ENCODE data around the gene PSG7. TPM values are rescaled to one million over a fixed set of nuclear protein-coding genes. Genes with fewer than 3 reads are reported as not detected.
"Not testable (repeated sequence)": the region's sequence is repeated elsewhere in the genome, so short reads cannot be mapped to it uniquely, and the experiment has no call there.

PSG7 gene
- total RNA-seq, 1 experiment from 2014 or later = not detected

- Histone ChIP-seq H3K4me1 (replicated peaks) (peaks cover 19% of the 10 kb centered on the region), H3K27ac (peak overlapping the region; percentile 91)
- not testable (repeated sequence) for H3K4me3 ChIP-seq; H3K27me3 ChIP-seq (replicated peaks); H3K9me3 ChIP-seq (replicated peaks); H3K36me3 ChIP-seq
- DNase-seq (ENCODE audit: low read depth in 1 of 2, low spot score in 2 of 2) = peak in 1 of 2 experiments; percentile 59
Measured at GRCh38 chr19:42899110-42899509, 37.9 kb downstream of the PSG7 start.

DNA sequence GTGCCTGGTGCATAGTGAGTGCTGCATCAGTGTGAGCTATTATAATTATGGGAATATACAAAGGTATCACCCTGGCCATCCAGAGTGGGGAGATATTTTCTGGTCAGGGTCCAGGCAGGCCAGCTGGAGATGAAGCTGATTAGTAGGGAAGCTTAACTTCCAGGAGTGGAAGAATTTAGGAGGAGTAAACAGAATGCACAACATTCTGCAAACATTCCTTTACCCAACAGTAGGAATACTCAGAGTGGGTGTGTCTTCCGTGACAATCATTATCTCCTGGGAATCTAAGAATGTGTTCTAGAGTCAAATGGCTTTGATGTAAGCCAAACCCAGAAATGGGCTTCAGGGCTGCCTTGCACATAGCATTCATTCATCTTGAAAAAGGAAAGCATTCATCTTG is 38.4 kb downstream of the PSG7 start:
- H3K27me3 ChIP-seq (replicated peaks); H3K4me3 ChIP-seq; H3K9me3 ChIP-seq (replicated peaks); H3K36me3 ChIP-seq; DNase-seq (ENCODE audit: low read depth in 1 of 2, low spot score in 2 of 2): not testable (repeated sequence)
- peak overlapping the region; percentile 91 for H3K27ac ChIP-seq
- peaks cover 19% of the 10 kb centered on the region for H3K4me1 ChIP-seq (replicated peaks)

- DNase-seq (ENCODE audit: low read depth in 1 of 2, low spot score in 2 of 2); H3K4me3 ChIP-seq; H3K27me3 ChIP-seq (replicated peaks); H3K36me3 ChIP-seq; H3K9me3 ChIP-seq (replicated peaks): not testable (repeated sequence)
- H3K4me1 ChIP-seq (replicated peaks) = peaks cover 19% of the 10 kb centered on the region
- peak overlapping the region; percentile 91; the same call in 1 of the 2 replicates for H3K27ac ChIP-seq
Measured at GRCh38 chr19:42897729-42898128, 39.3 kb downstream of the PSG7 start.

- not testable (repeated sequence) for H3K36me3 ChIP-seq; DNase-seq (ENCODE audit: low read depth in 1 of 2, low spot score in 2 of 2); H3K4me3 ChIP-seq; H3K27me3 ChIP-seq (replicated peaks); H3K9me3 ChIP-seq (replicated peaks)
- Histone ChIP-seq H3K4me1 (replicated peaks) (peaks cover 29% of the 10 kb centered on the region), H3K27ac (peak overlapping the region; percentile 98)
Measured at GRCh38 chr19:42890446-42890845, 46.6 kb downstream of the PSG7 start.

DNA sequence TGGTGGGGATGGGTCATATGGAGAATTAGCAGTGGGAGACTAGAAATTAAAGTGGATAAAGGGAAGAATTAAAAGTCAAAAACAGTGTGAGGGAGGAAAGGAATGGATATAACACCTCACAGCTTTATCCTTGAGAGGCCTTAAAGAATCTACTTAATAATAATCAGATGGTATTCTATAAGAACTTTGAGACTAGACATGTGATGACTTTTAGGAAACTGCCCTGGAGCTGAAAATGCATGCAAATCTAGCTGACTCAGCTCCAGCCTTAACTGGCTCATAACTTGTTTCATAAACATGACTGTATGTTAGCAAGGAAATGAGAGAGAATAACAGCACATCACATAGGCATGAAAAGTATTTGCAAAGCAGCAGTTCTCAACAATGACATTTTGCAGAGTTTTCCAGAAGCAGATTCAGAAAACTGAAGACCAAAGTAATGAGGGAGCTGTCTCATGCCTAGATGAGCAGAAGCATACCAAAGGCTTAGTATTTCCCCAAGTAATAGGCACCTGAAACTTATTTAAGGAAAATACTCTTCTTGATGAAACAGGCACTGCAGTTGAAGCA is 49.0 kb downstream of the PSG7 start:
- not testable (repeated sequence) for H3K36me3 ChIP-seq; H3K4me3 ChIP-seq; H3K27me3 ChIP-seq (replicated peaks); H3K9me3 ChIP-seq (replicated peaks)
- peak in 1 of 2 experiments; percentile 34 for DNase-seq (ENCODE audit: low read depth in 1 of 2, low spot score in 2 of 2)
- Histone ChIP-seq H3K4me1 (replicated peaks) (peaks cover 36% of the 10 kb centered on the region), H3K27ac (peak overlapping the region; percentile 90)

- not testable (repeated sequence) for H3K27me3 ChIP-seq (replicated peaks); H3K36me3 ChIP-seq; H3K27ac ChIP-seq; DNase-seq (ENCODE audit: low read depth in 1 of 2, low spot score in 2 of 2); H3K9me3 ChIP-seq (replicated peaks); H3K4me3 ChIP-seq
- H3K4me1 ChIP-seq (replicated peaks) = peaks cover 14% of the 10 kb centered on the region
Measured at GRCh38 chr19:42882730-42883129, 54.3 kb downstream of the PSG7 start.

DNA sequence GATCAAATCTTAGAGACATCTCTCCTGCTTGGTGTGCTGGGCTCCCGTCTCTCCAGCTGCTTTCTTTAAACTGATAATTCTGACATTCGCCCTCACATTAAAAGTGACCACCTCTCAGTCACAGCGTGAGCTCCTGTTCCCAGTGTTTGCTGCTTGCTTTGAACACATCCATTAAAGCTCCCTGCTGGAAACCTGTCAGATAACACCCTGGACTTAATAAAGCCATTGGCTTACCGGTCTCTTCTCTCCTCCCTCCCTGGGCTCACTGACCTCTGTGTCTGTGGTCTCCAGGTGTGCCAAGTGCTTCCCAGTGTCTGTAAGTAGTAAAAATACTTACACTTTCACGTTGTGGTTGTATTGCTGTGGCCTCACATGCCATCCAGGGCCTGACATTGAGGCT is 55.0 kb downstream of the PSG7 start:
- not testable (repeated sequence) for DNase-seq (ENCODE audit: low read depth in 1 of 2, low spot score in 2 of 2); H3K36me3 ChIP-seq; H3K27ac ChIP-seq; H3K27me3 ChIP-seq (replicated peaks); H3K4me3 ChIP-seq; H3K4me1 ChIP-seq (replicated peaks); H3K9me3 ChIP-seq (replicated peaks)

GRCh38 chr19:42881279-42881678 is 55.7 kb downstream of the PSG7 start:
- H3K9me3 ChIP-seq (replicated peaks); H3K4me3 ChIP-seq; H3K27ac ChIP-seq; H3K27me3 ChIP-seq (replicated peaks); H3K36me3 ChIP-seq: not testable (repeated sequence)
- DNase-seq (ENCODE audit: low read depth in 1 of 2, low spot score in 2 of 2) = peak in 1 of 2 experiments; percentile 36
- peaks cover 14% of the 10 kb centered on the region for H3K4me1 ChIP-seq (replicated peaks)

- H3K27ac ChIP-seq; H3K27me3 ChIP-seq (replicated peaks); DNase-seq (ENCODE audit: low read depth in 1 of 2, low spot score in 2 of 2); H3K9me3 ChIP-seq (replicated peaks); H3K36me3 ChIP-seq; H3K4me3 ChIP-seq: not testable (repeated sequence)
- peaks cover 21% of the 10 kb centered on the region for H3K4me1 ChIP-seq (replicated peaks)
Measured at GRCh38 chr19:42880621-42881020, 56.4 kb downstream of the PSG7 start.

- Histone ChIP-seq H3K27me3 (replicated peaks) (no peaks in the 10 kb centered on the region), H3K4me3 (no peak within 1 kb of the TSS), H3K9me3 (replicated peaks) (no peaks in the 10 kb centered on the region), H3K4me1 (replicated peaks) (peaks cover 22% of the 10 kb centered on the region), H3K36me3 (no peaks in the 10 kb centered on the region), H3K27ac (no peak within 1 kb of the TSS)
- no peak for DNase-seq (ENCODE audit: low read depth in 1 of 2, low spot score in 2 of 2)
Measured at GRCh38 chr19:42879613-42880012, 57.4 kb downstream of the PSG7 start, which contains the start of gene PSG1. PSG1 (minus strand) TSS chr19:42879713; CDS start chr19:42879581, 132 bp downstream.

- peaks cover 25% of the 10 kb centered on the region for H3K4me1 ChIP-seq (replicated peaks)
- DNase-seq (ENCODE audit: low read depth in 1 of 2, low spot score in 2 of 2); H3K27me3 ChIP-seq (replicated peaks); H3K4me3 ChIP-seq; H3K36me3 ChIP-seq; H3K9me3 ChIP-seq (replicated peaks): not testable (repeated sequence)
- peak overlapping the region; percentile 98 for H3K27ac ChIP-seq
Measured at GRCh38 chr19:42876596-42876995, 60.4 kb downstream of the PSG7 start.

GRCh38 chr19:42875881-42876280 is 61.1 kb downstream of the PSG7 start:
- peaks cover 25% of the 10 kb centered on the region for H3K4me1 ChIP-seq (replicated peaks)
- not testable (repeated sequence) for H3K4me3 ChIP-seq
- DNase-seq (ENCODE audit: low read depth in 1 of 2, low spot score in 2 of 2) = peak in 1 of 2 experiments; percentile 48

DNA sequence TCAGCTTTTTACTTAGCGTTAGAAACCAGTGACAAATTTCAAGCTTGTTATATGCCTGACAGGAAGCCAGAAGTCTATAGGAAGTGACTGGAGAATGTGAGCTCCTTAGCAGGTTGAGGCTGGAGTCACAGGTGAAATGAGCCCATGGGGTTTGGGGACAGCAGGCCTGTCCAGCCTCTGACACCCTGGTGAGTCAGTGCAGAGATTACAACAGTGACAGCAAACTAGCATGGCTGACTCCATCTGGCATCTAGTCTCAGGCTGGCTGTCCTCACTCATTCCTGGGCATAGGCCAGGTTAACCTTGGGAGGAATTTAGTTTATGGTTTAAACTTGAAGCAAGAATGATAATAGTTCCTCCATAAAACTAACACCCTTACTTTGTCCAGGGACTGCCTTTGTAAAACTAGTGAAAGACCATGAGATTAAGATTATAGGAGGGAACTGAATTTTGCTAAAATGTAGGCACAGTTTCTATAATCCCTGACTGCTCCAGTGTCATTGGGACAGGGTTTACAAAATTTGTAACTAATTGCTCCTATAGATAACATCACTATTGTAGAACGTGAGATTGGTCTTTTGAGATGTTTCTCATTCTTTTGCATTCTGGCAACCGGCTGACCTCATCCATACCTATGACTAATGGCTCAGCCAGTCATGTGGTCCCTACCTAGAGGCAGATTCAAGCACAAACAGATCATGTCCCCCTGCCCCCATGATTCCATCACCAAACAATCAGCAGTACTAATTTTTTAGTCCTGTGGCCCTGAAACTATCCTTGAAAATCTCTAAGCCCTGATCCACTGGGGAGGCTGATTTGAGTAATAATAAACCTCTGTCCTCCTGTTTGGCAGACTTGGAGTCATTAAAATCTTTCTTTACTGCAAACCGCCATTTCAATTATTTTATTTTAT is 61.9 kb downstream of the PSG7 start:
- H3K9me3 ChIP-seq (replicated peaks); H3K27me3 ChIP-seq (replicated peaks); H3K36me3 ChIP-seq; H3K4me3 ChIP-seq: not testable (repeated sequence)
- peak; percentile 76 to 80 for DNase-seq (ENCODE audit: low read depth in 1 of 2, low spot score in 2 of 2)
- Histone ChIP-seq H3K4me1 (replicated peaks) (peaks cover 25% of the 10 kb centered on the region), H3K27ac (peak overlapping the region; percentile 98)

More at GRCh38 chr19:42875881-42876280, 61.1 kb downstream of the PSG7 start:
- not testable (repeated sequence) for H3K36me3 ChIP-seq; H3K27me3 ChIP-seq (replicated peaks); H3K9me3 ChIP-seq (replicated peaks)
- peak overlapping the region; percentile 98 for H3K27ac ChIP-seq

DNA sequence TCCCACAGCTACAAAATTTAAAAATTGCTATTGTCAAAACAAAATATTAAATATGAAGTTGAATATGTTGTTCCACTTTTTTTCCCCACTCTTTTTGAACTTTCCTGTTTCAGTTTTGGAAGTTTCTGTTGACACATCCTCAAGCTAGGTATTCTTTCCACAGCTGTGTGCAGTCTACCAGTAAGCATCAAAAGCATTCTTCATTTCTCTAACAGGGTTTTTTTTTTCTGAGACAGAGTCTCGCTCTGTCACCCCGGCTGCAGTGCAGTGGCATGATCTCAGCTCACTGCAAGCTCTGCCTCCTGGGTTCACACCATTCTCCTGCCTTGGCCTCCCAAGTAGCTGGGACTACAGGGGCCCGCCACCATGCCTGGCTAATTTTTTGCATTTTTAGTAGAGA is 62.9 kb downstream of the PSG7 start:
- not testable (repeated sequence) for H3K27me3 ChIP-seq (replicated peaks); H3K36me3 ChIP-seq; H3K4me3 ChIP-seq; DNase-seq (ENCODE audit: low read depth in 1 of 2, low spot score in 2 of 2); H3K9me3 ChIP-seq (replicated peaks)
- peaks cover 25% of the 10 kb centered on the region for H3K4me1 ChIP-seq (replicated peaks)
- H3K27ac ChIP-seq = peak overlapping the region; percentile 98
